H9 (cell line): ENCODE measurements around the gene MAST4. TPM values are rescaled to one million over a fixed set of nuclear protein-coding genes. Genes with fewer than 3 reads are reported as not detected.

ENCODE experiments used
- DNase-seq: peaks from one replicate; pipeline ENCODE4 v3.0.0-alpha.2; 2017
- H2AFZ ChIP-seq: one replicate; pipeline ENCODE4 v1.6.1; 2013; ENCODE audit warnings: mild to moderate bottlenecking, low read length, control low read depth, moderate library complexity
- H2AK5ac ChIP-seq: 2 replicates; pipeline ENCODE4 v1.6.1; 2013; ENCODE audit warnings: low read length, control low read depth, mixed read lengths; ENCODE audit not compliant: insufficient read length
- H2BK120ac ChIP-seq: one replicate; pipeline ENCODE4 v1.6.1; 2013; ENCODE audit warnings: low read depth, mild to moderate bottlenecking, low read length, control low read depth, inconsistent platforms; ENCODE audit not compliant: poor library complexity, severe bottlenecking
- H2BK12ac ChIP-seq: 2 replicates; pipeline ENCODE4 v1.6.1; 2013; ENCODE audit warnings: low read length, control low read depth, mixed read lengths, low read depth; ENCODE audit not compliant: insufficient read length
- H2BK15ac ChIP-seq: 2 replicates; pipeline ENCODE4 v1.6.1; 2013; ENCODE audit warnings: low read depth, low read length, control low read depth
- H2BK20ac ChIP-seq: one replicate; pipeline ENCODE4 v1.6.1; 2013; ENCODE audit warnings: low read depth, mild to moderate bottlenecking, low read length, control low read depth, inconsistent platforms; ENCODE audit not compliant: poor library complexity, severe bottlenecking
- H2BK5ac ChIP-seq: 2 replicates; pipeline ENCODE4 v1.6.1; 2013; ENCODE audit warnings: low read length, control low read depth, mixed read lengths; ENCODE audit not compliant: insufficient read length
- H3K14ac ChIP-seq: 2 replicates; pipeline ENCODE4 v1.6.1; 2013; ENCODE audit warnings: low read length, control low read depth; ENCODE audit not compliant: insufficient read depth
- H3K18ac ChIP-seq: 2 replicates; pipeline ENCODE4 v1.6.1; 2013; ENCODE audit warnings: low read depth, mild to moderate bottlenecking, mixed read lengths, low read length, control low read depth; ENCODE audit not compliant: insufficient read length
- H3K23ac ChIP-seq: 2 replicates; pipeline ENCODE4 v1.6.1; 2013; ENCODE audit warnings: low read length, control low read depth, mixed read lengths, low read depth; ENCODE audit not compliant: insufficient read length
- H3K23me2 ChIP-seq: 2 replicates; pipeline ENCODE4 v1.6.1; 2013; ENCODE audit warnings: low read depth, mild to moderate bottlenecking, mixed read lengths, low read length, control low read depth; ENCODE audit not compliant: insufficient read length, poor library complexity, severe bottlenecking
- H3K27ac ChIP-seq: 2 replicates; pipeline ENCODE4 v1.5.1; 2013; ENCODE audit warnings: low read length, control low read depth, mixed read lengths, low read depth; ENCODE audit not compliant: insufficient read length
- H3K27me3 ChIP-seq: 2 replicates; pipeline ENCODE4 v1.6.1; 2013; ENCODE audit warnings: low read length, control low read depth, inconsistent platforms; ENCODE audit not compliant: insufficient read depth
- H3K4ac ChIP-seq: 2 replicates; pipeline ENCODE4 v1.6.1; 2013; ENCODE audit warnings: low read depth, mild to moderate bottlenecking, control low read depth, inconsistent platforms, low read length, moderate library complexity
- H3K4me1 ChIP-seq: 2 replicates; pipeline ENCODE4 v1.6.1; 2013; ENCODE audit warnings: low read length, control low read depth, inconsistent platforms; ENCODE audit not compliant: insufficient read depth
- H3K4me2 ChIP-seq: 2 replicates; pipeline ENCODE4 v1.6.1; 2013; ENCODE audit warnings: low read length, control low read depth, mixed read lengths; ENCODE audit not compliant: insufficient read length, insufficient read depth
- H3K56ac ChIP-seq: 2 replicates; pipeline ENCODE4 v1.6.1; 2013; ENCODE audit warnings: low read depth, mild to moderate bottlenecking, mixed read lengths, low read length, control low read depth; ENCODE audit not compliant: insufficient read length
- H3K79me1 ChIP-seq: 2 replicates; pipeline ENCODE4 v1.6.1; 2013; ENCODE audit warnings: low read depth, mild to moderate bottlenecking, moderate library complexity, low read length, control low read depth, inconsistent platforms; ENCODE audit not compliant: insufficient read depth, poor library complexity, severe bottlenecking
- H3K79me2 ChIP-seq: 2 replicates; pipeline ENCODE4 v1.6.1; 2013; ENCODE audit warnings: low read length, control low read depth, inconsistent platforms; ENCODE audit not compliant: insufficient read depth
- H3K9ac ChIP-seq: 2 replicates; pipeline ENCODE4 v1.6.1; 2013; ENCODE audit warnings: low read length, control low read depth, mixed read lengths; ENCODE audit not compliant: insufficient read length; ENCODE audit errors: extremely low read depth
- H3K9me3 ChIP-seq: one replicate; pipeline ENCODE4 v1.6.1; 2013; ENCODE audit warnings: low read depth, low read length, inconsistent platforms; ENCODE audit not compliant: control insufficient read depth
- H3T11ph ChIP-seq: one replicate; pipeline ENCODE4 v1.6.1; 2013; ENCODE audit warnings: mild to moderate bottlenecking, low read length, control low read depth, inconsistent platforms
- H4K20me1 ChIP-seq: one replicate; pipeline ENCODE4 v1.6.1; 2013; ENCODE audit not compliant: control insufficient read depth, insufficient read length, insufficient read depth
- H4K5ac ChIP-seq: 2 replicates; pipeline ENCODE4 v1.6.1; 2013; ENCODE audit warnings: low read depth, mild to moderate bottlenecking, mixed read lengths, low read length, control low read depth; ENCODE audit not compliant: insufficient read length
- H4K8ac ChIP-seq: replicated peaks from 2 replicates; pipeline ENCODE4 v1.6.1; 2013; ENCODE audit warnings: low read length, control low read depth, mixed read lengths, low read depth; ENCODE audit not compliant: insufficient read length
- H4K91ac ChIP-seq: 2 replicates; pipeline ENCODE4 v1.6.1; 2013; ENCODE audit warnings: low read depth, mild to moderate bottlenecking, moderate library complexity, mixed read lengths, low read length, control low read depth; ENCODE audit not compliant: insufficient read length
- H3K27ac Mint-ChIP-seq, 3 experiments: 2 replicates in 2 of 3; 3 replicates in 1 of 3; pipeline ENCODE4 v1.8.0; 2020 to 2021; ENCODE audit warnings: mixed read lengths in 3 of 3, mild to moderate bottlenecking in 1 of 3, moderate library complexity in 1 of 3
- H3K27me3 Mint-ChIP-seq: 2 replicates; pipeline ENCODE4 v1.8.0; 2021; ENCODE audit warnings: low read depth, mild to moderate bottlenecking, moderate library complexity, mixed read lengths
- H3K36me3 Mint-ChIP-seq, 3 experiments: 2 replicates in 2 of 3; 3 replicates in 1 of 3; pipeline ENCODE4 v1.8.0; 2020 to 2021; ENCODE audit warnings: low read depth in 3 of 3, mixed read lengths in 3 of 3; ENCODE audit not compliant: insufficient read depth in 1 of 3
- H3K4me1 Mint-ChIP-seq, 2 experiments: 2 replicates each; pipeline ENCODE4 v1.8.0; 2020; ENCODE audit warnings: mixed read lengths in 2 of 2
- H3K4me3 Mint-ChIP-seq, 2 experiments: 2 replicates in 1 of 2; 3 replicates in 1 of 2; pipeline ENCODE4 v1.8.0; 2020 to 2021; ENCODE audit warnings: mild to moderate bottlenecking in 2 of 2, mixed read lengths in 2 of 2, moderate library complexity in 1 of 2
- H3K9me3 Mint-ChIP-seq, 2 experiments: 2 replicates in 1 of 2; 3 replicates in 1 of 2; pipeline ENCODE4 v1.8.0; 2020; ENCODE audit warnings: mild to moderate bottlenecking in 2 of 2, mixed read lengths in 2 of 2, moderate library complexity in 1 of 2
- CTCF ChIP-seq: fragments of 200-600 bp; sonication (generic); conservative IDR thresholded peaks from 3 replicates; pipeline ENCODE4 v1.8.0; 2021; ENCODE audit warnings: antibody characterized with exemption, mild to moderate bottlenecking
- WGBS: extraction: QIAGEN DNeasy Blood & Tissue Kit; methylation state at CpG from one replicate; pipeline ENCODE4 v1.1.7; 2013; ENCODE audit warnings: missing lambda C conversion rate, low lambda C conversion rate, mixed read lengths; ENCODE audit not compliant: insufficient read length; ENCODE audit errors: extremely low coverage; 5-methylcytosine and 5-hydroxymethylcytosine counted together
- total RNA-seq: library from RNA; stranded (reverse); gene quantifications from 2 replicates; pipeline ENCODE4 v1.2.1, GENCODE V29; 2021

Gene MAST4
- total RNA-seq, 1 experiment from 2014 or later, result 3.7 TPM

GRCh38 chr5:67168069-67168468, 571.9 kb downstream of the MAST4 start:
- no peak overlapping the region for H2AK5ac ChIP-seq
- Mint-ChIP-seq H3K4me1 (peaks cover 2 to 14% of the 10 kb centered on the region in 2 experiments), H3K36me3 (peaks cover 0 to 4% (median 3%) of the 10 kb centered on the region in 3 experiments; a peak in 4 of 7 replicates), H3K27ac (no peak overlapping the region), H3K9me3 (no peaks in the 10 kb centered on the region), H3K27me3 (no peaks in the 10 kb centered on the region), H3K4me3 (no peak overlapping the region)
- H2BK20ac ChIP-seq, result no peak overlapping the region
- no peaks in the 10 kb centered on the region for H3K4me1 ChIP-seq
- H4K5ac ChIP-seq, result no peak overlapping the region
- no peak overlapping the region for H3K27ac ChIP-seq
- H4K91ac ChIP-seq, result no peak overlapping the region
- no peak overlapping the region for H3K14ac ChIP-seq
- H3K4ac ChIP-seq, result no peak overlapping the region
- TF ChIP-seq CTCF, result no peak
- H3K23me2 ChIP-seq, result no peaks in the 10 kb centered on the region
- no peaks in the 10 kb centered on the region for H3K9me3 ChIP-seq
- H3K79me2 ChIP-seq, result no peaks in the 10 kb centered on the region
- H2BK12ac ChIP-seq, result no peak overlapping the region
- H3K79me1 ChIP-seq, result no peaks in the 10 kb centered on the region
- DNase-seq, result no peak
- no peak overlapping the region for H3K18ac ChIP-seq
- no CpG with 5 or more reads among the region's 4 CpGs for WGBS
- H3K27me3 ChIP-seq, result no peaks in the 10 kb centered on the region
- H3K9ac ChIP-seq, result no peak overlapping the region
- no peaks in the 10 kb centered on the region for H4K20me1 ChIP-seq
- H3K56ac ChIP-seq, result no peak overlapping the region
- no peak overlapping the region for H3T11ph ChIP-seq
- H3K23ac ChIP-seq, result no peak overlapping the region
- no peak overlapping the region for H2BK15ac ChIP-seq
- no peak overlapping the region for H4K8ac ChIP-seq
- no peak overlapping the region for H2BK5ac ChIP-seq
- no peak overlapping the region for H2AFZ ChIP-seq
- no peak overlapping the region for H3K4me2 ChIP-seq
- H2BK120ac ChIP-seq, result no peak overlapping the region
